KOPT-K1 (cell line): ENCODE results near the gene TOM1.
"Not testable (repeated sequence)": the region's sequence is repeated elsewhere in the genome, so short reads cannot be mapped to it uniquely, and the experiment has no call there.

Experiments
- H3K27ac ChIP-seq: fragments of 200-600 bp; sonication (generic); 2 replicates; pipeline ENCODE4 v1.5.1; 2016; ENCODE audit warnings: antibody characterized with exemption, mild to moderate bottlenecking, low read depth, low read length; ENCODE audit not compliant: poor library complexity, severe bottlenecking
- H3K36me3 ChIP-seq: fragments of 200-600 bp; sonication (generic); 2 replicates; pipeline ENCODE4 v1.5.1; 2017; ENCODE audit warnings: antibody characterized with exemption, mild to moderate bottlenecking, low read length, moderate library complexity; ENCODE audit not compliant: insufficient read depth
- H3K9me3 ChIP-seq: fragments of 200-600 bp; sonication (generic); 2 replicates; pipeline ENCODE4 v1.5.1; 2017; ENCODE audit warnings: antibody characterized with exemption, low read length, mild to moderate bottlenecking; ENCODE audit not compliant: insufficient read depth, poor library complexity, severe bottlenecking

Gene TOM1

GRCh38 chr22:35354068-35354467 lies 54.4 kb downstream of the TOM1 start:
- H3K36me3 ChIP-seq = no peaks in the 10 kb centered on the region
- no peak overlapping the region for H3K27ac ChIP-seq

GRCh38 chr22:35357883-35358621 lies 58.4 kb downstream of the TOM1 start:
- Histone ChIP-seq H3K27ac (no peak overlapping the region), H3K36me3 (no peaks in the 10 kb centered on the region), H3K9me3 (no peaks in the 10 kb centered on the region)

More at GRCh38 chr22:35354068-35354467, 54.4 kb downstream of the TOM1 start:
- H3K9me3 ChIP-seq = no peaks in the 10 kb centered on the region

- no peaks in the 10 kb centered on the region for H3K9me3 ChIP-seq
- no peak overlapping the region for H3K27ac ChIP-seq
- no peaks in the 10 kb centered on the region for H3K36me3 ChIP-seq
Observed at GRCh38 chr22:35359380-35360065, 59.8 kb downstream of the TOM1 start.

GRCh38 chr22:35361001-35361558 lies 61.4 kb downstream of the TOM1 start:
- H3K9me3 ChIP-seq = no peaks in the 10 kb centered on the region
- no peak overlapping the region for H3K27ac ChIP-seq
- no peaks in the 10 kb centered on the region for H3K36me3 ChIP-seq

- Histone ChIP-seq H3K9me3 (no peaks in the 10 kb centered on the region), H3K27ac (no peak overlapping the region), H3K36me3 (no peaks in the 10 kb centered on the region)
Observed at GRCh38 chr22:35363566-35364086, 63.9 kb downstream of the TOM1 start.

GRCh38 chr22:35364230-35364629 lies 64.5 kb downstream of the TOM1 start:
- H3K36me3 ChIP-seq, H3K9me3 ChIP-seq, H3K27ac ChIP-seq: not testable (repeated sequence)

- Histone ChIP-seq H3K27ac (no peak overlapping the region), H3K9me3 (no peaks in the 10 kb centered on the region), H3K36me3 (no peaks in the 10 kb centered on the region)
Observed at GRCh38 chr22:35367331-35367886, 67.7 kb downstream of the TOM1 start.

GRCh38 chr22:35368386-35368785 lies 68.7 kb downstream of the TOM1 start:
- no peaks in the 10 kb centered on the region for H3K36me3 ChIP-seq
- H3K27ac ChIP-seq = no peak overlapping the region
- no peaks in the 10 kb centered on the region for H3K9me3 ChIP-seq

GRCh38 chr22:35369996-35370395 lies 70.3 kb downstream of the TOM1 start:
- Histone ChIP-seq H3K9me3 (no peaks in the 10 kb centered on the region), H3K27ac (no peak overlapping the region), H3K36me3 (no peaks in the 10 kb centered on the region)

- Histone ChIP-seq H3K27ac (no peak overlapping the region), H3K9me3 (no peaks in the 10 kb centered on the region), H3K36me3 (no peaks in the 10 kb centered on the region)
Observed at GRCh38 chr22:35373781-35374180, 74.1 kb downstream of the TOM1 start.

GRCh38 chr22:35375031-35375430 lies 75.3 kb downstream of the TOM1 start:
- Histone ChIP-seq H3K36me3 (no peaks in the 10 kb centered on the region), H3K9me3 (no peaks in the 10 kb centered on the region), H3K27ac (no peak overlapping the region)

GRCh38 chr22:35375526-35375925 lies 75.8 kb downstream of the TOM1 start:
- H3K27ac ChIP-seq = no peak overlapping the region
- no peaks in the 10 kb centered on the region for H3K9me3 ChIP-seq
- H3K36me3 ChIP-seq = no peaks in the 10 kb centered on the region

GRCh38 chr22:35376728-35377472 lies 77.2 kb downstream of the TOM1 start:
- Histone ChIP-seq H3K27ac (peak overlapping the region; percentile 10), H3K36me3 (no peaks in the 10 kb centered on the region), H3K9me3 (no peaks in the 10 kb centered on the region)

- no peaks in the 10 kb centered on the region for H3K9me3 ChIP-seq
- H3K36me3 ChIP-seq = no peaks in the 10 kb centered on the region
- no peak overlapping the region for H3K27ac ChIP-seq
Observed at GRCh38 chr22:35377735-35378134, 78.0 kb downstream of the TOM1 start.

GRCh38 chr22:35378621-35379020 lies 78.9 kb downstream of the TOM1 start:
- Histone ChIP-seq H3K27ac (no peak overlapping the region), H3K9me3 (no peaks in the 10 kb centered on the region), H3K36me3 (no peaks in the 10 kb centered on the region)
